NCI-H1417 treated with DMSO at 0.1 percent for 48 hours (cell line): ENCODE results near the gene ARFRP1.

Experiments
- DNase-seq: peaks from one replicate; lab custom pipeline; 2025; lab: John Stamatoyannopoulos, UW

ARFRP1 gene

DNA sequence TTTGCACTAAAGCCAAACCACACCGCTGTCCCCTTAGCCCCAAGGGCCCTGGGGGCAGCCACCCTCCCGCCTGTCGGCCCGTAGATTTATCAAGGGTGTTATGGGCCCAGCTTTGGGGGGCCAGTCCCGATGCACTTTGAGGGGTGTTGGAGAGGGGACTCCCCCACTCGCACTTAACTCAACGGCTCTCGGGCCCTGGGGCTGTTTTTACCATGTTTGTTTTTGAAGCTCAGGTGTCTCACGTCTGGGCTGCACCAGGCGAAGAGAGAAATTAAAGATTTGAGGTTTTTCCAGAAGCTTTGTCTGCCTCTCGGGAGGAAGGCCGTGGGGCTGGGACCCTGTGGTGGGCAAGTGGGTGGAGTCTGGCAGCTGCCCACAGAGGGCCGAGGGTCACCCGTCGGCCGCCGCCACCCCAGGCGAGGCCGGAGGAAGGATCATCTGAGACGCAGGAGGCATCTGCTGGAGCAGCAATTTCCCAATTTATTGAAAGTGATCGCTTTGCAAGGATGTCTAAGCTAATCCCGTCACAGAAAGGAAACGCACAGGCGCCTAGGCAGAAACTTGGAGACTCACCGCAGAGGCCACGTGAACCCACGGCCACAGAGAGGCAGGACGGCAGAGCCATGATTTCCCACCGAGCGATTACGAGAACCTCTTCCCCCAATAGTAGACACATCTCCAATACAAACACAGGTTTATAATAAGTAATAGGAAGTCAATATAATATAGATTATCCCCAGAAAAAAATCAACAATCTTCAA, 35.6 kb upstream of the ARFRP1 start:
- DNase-seq = no peak

- no peak for DNase-seq
These were observed 34.7 kb upstream of the ARFRP1 start for GRCh38 chr20:63742381-63743024.

GRCh38 chr20:63741676-63742380, 34.1 kb upstream of the ARFRP1 start:
- DNase-seq = no peak

DNA sequence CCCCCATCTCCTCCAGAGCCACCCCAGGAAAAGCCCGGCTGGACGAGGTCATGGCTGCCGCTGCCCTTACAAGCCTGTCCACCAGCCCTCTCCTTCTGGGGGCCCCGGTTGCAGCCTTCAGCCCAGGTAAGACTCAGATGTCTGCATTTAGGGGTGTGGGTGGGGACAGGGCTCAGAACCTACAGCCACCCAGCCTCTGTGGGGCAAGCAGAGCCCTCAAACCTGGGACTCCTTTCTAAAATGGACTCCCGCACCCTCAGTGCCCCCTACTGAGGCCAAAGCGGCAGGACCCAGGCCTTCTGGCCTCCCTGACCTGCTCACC, 33.5 kb upstream of the ARFRP1 start:
- DNase-seq = no peak

DNA sequence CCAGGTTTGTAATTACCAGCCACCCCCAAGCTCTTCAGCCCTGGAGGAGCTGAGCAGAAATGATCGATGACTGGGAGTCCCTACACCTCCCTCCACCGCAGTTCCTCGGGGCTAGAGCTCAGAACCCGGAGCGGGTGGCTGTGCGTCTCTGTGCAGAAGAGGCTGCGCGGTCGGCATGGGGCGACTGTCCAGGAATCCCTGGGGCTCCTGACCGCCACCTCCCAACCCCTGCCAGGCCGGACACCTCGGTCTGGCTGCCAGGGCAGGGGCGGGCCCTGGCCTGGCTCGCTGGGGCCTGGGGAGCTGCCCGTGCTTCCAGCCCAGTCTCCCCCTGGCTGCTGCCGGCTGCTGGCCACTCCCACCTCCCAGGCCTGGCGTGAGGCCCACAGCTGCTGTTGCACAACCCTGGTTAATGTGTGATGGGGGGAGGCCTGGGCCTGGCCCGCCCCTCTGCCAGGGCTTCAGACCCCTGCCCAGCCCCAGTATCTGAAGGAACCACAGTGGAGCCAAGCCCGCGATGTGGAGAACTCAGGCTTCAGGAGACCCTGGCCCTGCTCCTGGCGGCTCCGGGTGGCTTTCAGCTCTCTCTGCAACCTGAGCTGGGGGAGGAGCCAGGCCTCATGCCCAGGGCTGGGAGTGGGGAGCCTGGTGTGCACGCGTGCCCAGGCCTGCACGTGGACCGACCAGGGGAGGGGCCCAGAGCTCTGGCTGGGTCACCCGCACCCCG, 33.0 kb upstream of the ARFRP1 start:
- no peak for DNase-seq

DNA sequence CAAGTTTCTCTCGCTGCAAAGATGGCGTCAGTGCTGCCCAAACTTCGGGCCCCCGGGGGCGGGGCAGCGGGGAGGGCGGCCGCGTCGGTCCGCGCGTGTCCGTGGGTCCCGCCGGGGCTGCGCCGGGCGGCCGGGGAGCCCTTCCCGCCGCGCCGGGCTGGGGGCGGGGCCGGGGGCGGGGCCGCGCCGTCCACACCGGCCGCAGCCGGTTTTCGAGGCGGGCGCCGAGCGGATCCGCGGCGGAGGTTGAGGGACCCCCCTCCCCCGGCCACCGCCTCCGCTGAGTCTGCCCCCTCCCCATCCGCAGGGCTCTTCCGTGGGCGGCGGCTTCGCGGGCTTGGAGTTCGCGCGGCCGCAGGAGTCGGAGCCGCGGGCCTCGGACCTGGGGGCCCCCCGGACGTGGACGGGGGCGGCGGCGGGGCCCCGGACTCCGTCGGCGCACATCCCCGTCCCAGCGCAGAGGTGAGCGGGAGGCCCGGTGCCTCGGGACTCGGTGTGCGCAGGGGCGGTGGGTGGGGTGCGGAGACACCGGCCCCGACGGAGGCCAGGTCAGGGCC, 32.4 kb upstream of the ARFRP1 start:
- no peak for DNase-seq

DNA sequence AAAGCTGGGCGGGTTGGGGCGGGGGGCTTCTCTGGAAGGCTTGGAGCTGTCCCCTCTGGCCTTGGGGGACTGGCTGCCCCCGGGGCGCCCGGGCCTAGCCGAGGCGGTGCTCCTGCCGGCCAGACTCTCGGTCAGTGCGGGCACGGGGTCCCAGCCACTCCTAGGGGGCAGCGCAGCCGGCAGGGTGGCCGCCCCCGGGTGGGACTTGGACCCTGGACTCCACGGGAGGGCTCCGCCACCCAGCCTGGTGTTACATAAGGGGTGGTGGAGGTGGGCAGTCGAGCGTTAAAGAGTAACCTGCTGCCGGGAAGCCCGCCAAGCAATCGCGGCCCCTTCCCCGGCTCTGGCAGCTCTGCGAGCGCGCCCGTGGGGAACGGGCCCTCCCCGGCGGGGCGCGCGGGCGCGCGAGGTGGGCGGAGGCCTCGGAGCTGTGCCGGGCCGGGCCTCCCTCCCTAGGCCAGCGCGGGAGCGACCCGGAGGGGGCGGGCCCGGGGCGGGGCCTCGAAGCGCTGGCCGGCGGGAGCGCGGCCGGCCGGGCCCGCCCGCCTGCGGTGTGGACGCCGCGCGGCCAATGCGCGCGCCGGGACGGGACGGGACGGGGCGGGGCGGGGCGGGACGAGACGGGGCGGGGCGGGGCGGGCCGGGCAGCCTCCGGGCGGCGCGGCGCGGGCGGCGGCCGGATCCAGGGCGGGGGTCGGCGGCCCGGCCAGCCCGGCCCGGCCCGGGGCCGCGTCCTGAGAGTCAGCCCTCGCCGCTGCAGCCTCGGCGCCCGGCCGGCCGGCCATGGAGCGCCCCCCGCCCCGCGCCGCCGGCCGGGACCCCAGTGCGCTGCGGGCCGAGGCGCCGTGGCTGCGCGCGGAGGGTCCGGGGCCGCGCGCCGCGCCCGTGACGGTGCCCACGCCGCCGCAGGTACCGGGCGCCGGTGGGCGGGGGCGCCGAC, 31.6 kb upstream of the ARFRP1 start, which contains the start of gene SLC2A4RG:
SLC2A4RG (plus strand) TSS at position 647 of the 940 bp plus-strand sequence; CDS start at position 784, 137 bp downstream.
- no peak for DNase-seq

DNA sequence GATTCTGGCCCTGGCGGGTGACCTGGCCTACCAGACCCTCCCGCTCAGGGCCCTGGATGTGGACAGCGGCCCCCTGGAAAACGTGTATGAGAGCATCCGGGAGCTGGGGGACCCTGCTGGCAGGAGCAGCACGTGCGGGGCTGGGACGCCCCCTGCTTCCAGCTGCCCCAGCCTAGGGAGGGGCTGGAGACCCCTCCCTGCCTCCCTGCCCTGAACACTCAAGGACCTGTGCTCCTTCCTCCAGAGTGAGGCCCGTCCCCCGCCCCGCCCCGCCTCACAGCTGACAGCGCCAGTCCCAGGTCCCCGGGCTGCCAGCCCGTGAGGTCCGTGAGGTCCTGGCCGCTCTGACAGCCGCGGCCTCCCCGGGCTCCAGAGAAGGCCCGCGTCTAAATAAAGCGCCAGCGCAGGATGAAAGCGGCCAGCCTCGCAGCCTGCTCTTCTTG, 30.9 kb upstream of the ARFRP1 start:
- DNase-seq = no peak

DNA sequence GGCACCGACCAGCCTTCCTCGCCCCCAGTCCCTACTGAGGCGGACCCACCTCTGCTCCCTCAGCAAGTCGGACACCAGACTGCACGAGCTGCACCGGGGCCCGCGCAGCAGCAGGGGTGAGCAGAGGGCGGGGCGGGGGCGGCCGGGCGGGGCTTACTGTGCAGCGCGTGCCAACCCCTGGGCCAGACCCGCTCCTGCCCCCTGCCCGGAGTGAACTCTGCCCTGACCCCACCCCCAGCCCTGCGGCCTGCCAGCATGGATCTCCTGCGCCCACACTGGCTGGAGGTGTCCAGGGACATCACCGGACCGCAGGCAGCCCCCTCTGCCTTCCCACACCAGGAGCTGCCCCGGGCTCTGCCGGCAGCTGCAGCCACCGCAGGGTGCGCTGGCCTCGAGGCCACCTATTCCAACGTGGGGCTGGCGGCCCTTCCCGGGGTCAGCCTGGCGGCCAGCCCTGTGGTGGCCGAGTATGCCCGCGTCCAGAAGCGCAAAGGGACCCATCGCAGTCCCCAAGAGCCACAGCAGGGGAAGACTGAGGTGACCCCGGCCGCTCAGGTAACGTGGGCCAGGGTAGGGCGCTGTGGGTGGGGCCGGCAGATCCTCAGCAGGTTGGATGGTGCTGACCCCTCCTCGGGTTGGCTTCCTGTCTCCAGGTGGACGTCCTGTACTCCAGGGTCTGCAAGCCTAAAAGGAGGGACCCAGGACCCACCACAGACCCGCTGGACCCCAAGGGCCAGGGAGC, 30.3 kb upstream of the ARFRP1 start:
- no peak for DNase-seq

GRCh38 chr20:63737695-63737944, 29.8 kb upstream of the ARFRP1 start:
- DNase-seq = no peak

DNA sequence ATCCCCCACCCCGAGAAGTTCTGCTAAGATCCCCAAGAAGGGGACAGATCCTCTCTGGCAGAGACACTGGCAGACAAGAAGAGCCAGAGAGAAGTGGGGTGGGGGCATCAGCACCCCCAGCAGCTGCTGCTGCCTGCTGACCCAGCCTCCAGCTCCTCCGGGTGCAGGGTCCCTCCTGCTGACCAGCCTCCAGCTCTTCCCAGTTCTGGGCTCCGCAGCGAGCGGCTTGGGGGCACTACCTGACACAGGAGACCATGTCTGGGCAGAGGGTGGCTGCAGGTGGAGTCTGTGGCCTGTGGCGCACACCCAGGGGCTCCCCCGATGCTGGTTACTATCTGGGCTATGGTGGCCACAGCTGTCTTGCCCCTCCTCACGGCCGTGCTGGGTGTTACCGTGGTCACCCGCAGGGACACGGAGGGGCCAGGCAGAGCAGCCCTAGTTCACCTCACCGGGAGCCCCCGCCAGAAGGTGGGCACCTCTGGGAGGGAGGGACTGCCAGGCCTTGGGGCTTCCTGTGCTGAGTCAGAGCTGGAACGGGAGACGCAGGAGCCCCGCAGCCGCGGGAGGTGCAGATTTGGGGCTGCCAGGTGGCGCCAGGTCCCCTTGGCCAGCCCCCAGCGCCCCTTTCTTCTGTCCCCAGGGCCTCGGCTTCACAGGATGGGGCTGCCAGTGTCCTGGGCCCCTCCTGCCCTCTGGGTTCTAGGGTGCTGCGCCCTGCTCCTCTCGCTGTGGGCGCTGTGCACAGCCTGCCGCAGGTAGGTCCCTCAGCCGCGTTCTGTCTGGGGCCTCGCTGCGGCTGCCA, 29.3 kb upstream of the ARFRP1 start:
- DNase-seq = no peak

DNA sequence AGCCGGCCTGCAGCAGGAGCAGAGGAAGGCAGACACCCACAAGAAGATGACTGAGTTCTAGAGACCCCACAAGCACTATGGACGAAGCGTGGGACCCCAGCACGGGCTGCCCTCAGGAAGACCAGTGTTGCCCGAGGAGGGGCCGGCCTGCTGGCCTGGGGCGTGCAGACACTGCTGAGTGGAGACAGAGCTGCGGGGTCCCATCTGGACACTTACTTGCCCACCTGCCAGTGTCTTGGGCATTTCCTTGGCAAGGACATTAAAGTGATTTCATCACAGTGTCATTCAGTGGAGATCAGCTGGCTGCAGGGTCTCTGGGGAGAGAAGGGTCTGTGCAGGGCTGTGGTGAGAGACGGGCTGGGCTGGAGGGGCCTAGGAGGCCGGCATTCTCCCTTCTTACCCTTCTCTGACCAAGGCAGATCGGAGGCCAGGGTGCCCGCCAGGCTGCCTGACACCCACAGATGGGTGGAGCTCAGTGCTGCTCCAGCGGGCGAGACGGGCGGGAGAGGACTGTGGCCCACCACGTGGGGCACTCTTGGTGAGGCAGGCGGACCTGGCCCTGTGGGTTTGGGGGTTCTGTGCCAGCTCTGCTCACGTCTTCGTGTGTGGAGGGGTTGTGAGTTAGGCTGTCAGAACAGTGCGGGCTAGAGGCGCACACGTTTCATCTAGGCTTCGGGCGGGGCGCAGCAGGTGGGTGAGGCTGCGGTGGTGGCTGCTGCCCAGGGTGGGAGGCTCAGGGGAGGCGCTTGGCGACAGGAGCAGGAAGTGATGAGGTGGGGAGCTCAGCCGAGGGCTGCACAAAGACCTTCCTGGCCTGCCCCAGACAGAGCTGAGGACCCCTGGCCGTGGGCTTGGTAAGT, 28.3 kb upstream of the ARFRP1 start, which contains the start of gene LIME1:
LIME1 (plus strand) TSS at position 806 of the 860 bp plus-strand sequence. CDS start 886 bp downstream, outside the sequence.
- no peak for DNase-seq

- DNase-seq = no peak
These were observed 27.4 kb upstream of the ARFRP1 start for GRCh38 chr20:63734946-63735858.

DNA sequence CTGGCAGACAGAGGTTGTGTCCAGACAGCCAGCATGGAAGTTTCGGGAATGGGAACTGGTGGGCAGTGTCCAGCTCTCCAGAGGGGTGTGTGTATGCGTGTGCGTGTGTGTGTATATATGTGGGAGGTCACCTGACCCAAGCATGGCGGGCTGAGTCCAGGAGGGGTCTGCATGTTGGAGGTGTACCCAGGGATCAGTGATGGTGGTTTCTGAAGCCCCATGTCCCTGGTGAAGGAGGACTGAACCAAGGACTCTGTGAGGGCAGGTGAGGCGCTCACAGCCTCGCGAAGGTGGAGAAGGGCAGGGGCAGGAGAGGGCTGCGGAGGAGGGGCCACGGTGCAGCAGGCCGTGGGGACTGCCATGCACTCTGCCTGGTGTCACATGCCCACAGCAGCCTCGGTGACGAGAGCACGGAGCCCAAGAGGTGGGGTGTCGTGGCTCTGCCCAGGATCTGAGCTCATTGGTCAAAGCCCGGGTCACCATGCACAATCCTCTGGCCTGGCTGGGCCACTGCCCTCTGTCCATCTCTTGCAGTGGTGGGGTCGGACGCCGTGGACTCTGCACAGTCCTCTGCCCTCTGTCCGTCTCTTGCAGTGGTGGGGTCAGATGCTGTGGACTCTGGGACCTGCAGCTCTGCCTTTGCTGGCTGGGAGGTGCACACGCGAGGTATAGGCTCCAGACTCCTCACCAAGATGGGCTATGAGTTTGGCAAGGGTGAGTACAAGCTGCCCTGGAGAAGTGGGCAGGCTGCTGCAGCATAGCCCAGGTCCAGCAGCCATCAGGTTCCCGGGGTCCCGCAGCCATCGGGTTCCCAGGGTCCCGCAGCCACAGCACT, 26.6 kb upstream of the ARFRP1 start:
- no peak for DNase-seq

GRCh38 chr20:63733579-63734081, 25.9 kb upstream of the ARFRP1 start:
- DNase-seq = no peak

- DNase-seq = no peak
These were observed 25.3 kb upstream of the ARFRP1 start for GRCh38 chr20:63733117-63733516.
